Gastrocnemius medialis (tissue), 4 donors: ENCODE measurements around the gene ACP6. TPM values are rescaled to one million over a fixed set of nuclear protein-coding genes. Genes with fewer than 3 reads are reported as not detected.
"Not testable (repeated sequence)": the region's sequence is repeated elsewhere in the genome, so short reads cannot be mapped to it uniquely, and the experiment has no call there.

Source experiments
- ATAC-seq, 2 donors: fragments of 150-250 bp; one replicate each; pipeline ENCODE4 v1.9.1; 2016
- DNase-seq, 2 donors: peaks; one replicate each; pipeline ENCODE4 v3.0.0-alpha.2; 2019
- H3K27ac ChIP-seq, 4 donors: fragments of 200-600 bp; sonication (generic); 1 replicate in 1 of 4; 2 replicates in 3 of 4; pipeline ENCODE4 v1.5.1; 2016 to 2018; ENCODE audit warnings: mild to moderate bottlenecking in 2 of 4, moderate library complexity in 1 of 4
- H3K27me3 ChIP-seq, 3 donors: fragments of 200-600 bp; sonication (generic) in 2 of 3; 1 replicate in 1 of 3; 2 replicates in 2 of 3; pipeline versions ENCODE4 v1.5.1 to v1.6.0; 2016 to 2019; ENCODE audit warnings: mild to moderate bottlenecking in 1 of 3, moderate library complexity in 1 of 3
- H3K36me3 ChIP-seq, 2 donors: fragments of 200-600 bp; sonication (generic) in 1 of 2; one replicate each; pipeline ENCODE4 v1.5.1; 2017 to 2018
- H3K4me1 ChIP-seq, 2 donors: fragments of 200-600 bp; sonication (generic) in 1 of 2; one replicate each; pipeline ENCODE4 v1.5.1; 2016 to 2017; ENCODE audit warnings: mild to moderate bottlenecking in 2 of 2
- H3K4me3 ChIP-seq, 4 donors: fragments of 200-600 bp; sonication (generic) in 3 of 4; 1 replicate in 1 of 4; 2 replicates in 3 of 4; pipeline ENCODE4 v1.5.1; 2016 to 2019; ENCODE audit warnings: mild to moderate bottlenecking in 2 of 4
- H3K9me3 ChIP-seq, 3 donors: fragments of 200-600 bp; sonication (generic) in 2 of 3; 1 replicate in 1 of 3; 2 replicates in 2 of 3; pipeline ENCODE4 v1.5.1; 2016 to 2019
- POLR2A ChIP-seq, 2 donors: fragments of 450-650 bp; IDR thresholded peaks; one replicate each; pipeline ENCODE4 v1.6.1; 2017; ENCODE audit warnings: antibody characterized with exemption in 2 of 2, mild to moderate bottlenecking in 2 of 2, moderate library complexity in 2 of 2
- in situ Hi-C, 4 donors: fragments of 200-750 bp; cut with MboI; loops; one replicate each; pipeline versions ENCODE4 v1.15.0 to v1.8.0; 2017; ENCODE audit warnings: low sequenced_read_pairs in 4 of 4
- intact Hi-C: fragments of 100-400 bp; cut with DNase I; formaldehyde crosslinking; loops from one replicate; pipeline ENCODE4 v1.15.1; 2023; ENCODE audit warnings: low total_unique reads
- total RNA-seq, 4 donors: library from RNA; depleted of rRNA; stranded (reverse); fragments of >200 nt; gene quantifications; one replicate each; pipeline versions ENCODE4 v1.1.0 to v1.2.3, GENCODE V29; 2016
- TF ChIP-seq, protein P1 (sequence below), 5 experiments: fragments of 450-650 bp in 3 of 5; fragments of 200-600 bp in 2 of 5; sonication (generic) in 2 of 5; IDR thresholded peaks in 4 of 5; conservative IDR thresholded peaks in 1 of 5; 1 replicate in 4 of 5; 2 replicates in 1 of 5; pipeline ENCODE4 v1.5.1; 2016 to 2019; ENCODE audit warnings: antibody characterized with exemption in 5 of 5, mild to moderate bottlenecking in 3 of 5, moderate library complexity in 3 of 5

ACP6 gene
- total RNA-seq, 4 donors from 2014 or later: 3.9 to 11.4 (median 9.2) TPM

DNA sequence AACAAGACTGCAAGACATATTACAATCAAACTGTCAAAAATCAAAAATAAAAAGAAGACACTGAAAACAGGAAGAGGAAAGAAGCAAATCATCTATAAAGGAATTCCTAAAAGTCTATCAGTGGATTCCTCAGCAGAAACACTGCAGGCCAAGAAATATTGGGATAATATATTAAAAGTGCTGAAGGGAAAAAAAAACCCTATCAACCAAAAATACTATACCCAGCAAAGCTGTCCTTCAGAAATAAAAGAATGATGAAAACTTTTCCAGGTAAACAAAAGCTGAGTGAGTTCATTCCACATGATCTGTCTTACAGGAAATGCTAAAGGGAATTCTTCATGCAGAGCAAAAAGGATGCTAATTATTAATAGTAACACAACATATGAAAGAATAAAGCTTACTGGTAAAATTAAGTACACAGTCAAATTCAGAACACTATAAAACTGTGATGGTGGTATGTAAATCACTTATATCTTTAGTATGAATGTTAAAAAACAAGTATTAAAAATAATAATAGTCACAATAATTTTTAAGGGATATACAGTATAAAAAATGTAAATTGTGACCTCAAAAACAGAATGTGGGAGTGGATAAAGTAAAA is 12.9 kb upstream of the ACP6 start:
- intact Hi-C loops: no loop called here
- H3K4me3 ChIP-seq: no peak overlapping the region
- ATAC-seq: no peak
- in situ Hi-C loops: no loop called here
- H3K9me3 ChIP-seq: no peaks in the 10 kb centered on the region
- H3K27me3 ChIP-seq: no peaks in the 10 kb centered on the region
- no peak for DNase-seq
- no peak overlapping the region for H3K27ac ChIP-seq
- TF ChIP-seq POLR2A (IDR thresholded peaks at IDR 0.05): no peak
- TF ChIP-seq, protein P1, sequence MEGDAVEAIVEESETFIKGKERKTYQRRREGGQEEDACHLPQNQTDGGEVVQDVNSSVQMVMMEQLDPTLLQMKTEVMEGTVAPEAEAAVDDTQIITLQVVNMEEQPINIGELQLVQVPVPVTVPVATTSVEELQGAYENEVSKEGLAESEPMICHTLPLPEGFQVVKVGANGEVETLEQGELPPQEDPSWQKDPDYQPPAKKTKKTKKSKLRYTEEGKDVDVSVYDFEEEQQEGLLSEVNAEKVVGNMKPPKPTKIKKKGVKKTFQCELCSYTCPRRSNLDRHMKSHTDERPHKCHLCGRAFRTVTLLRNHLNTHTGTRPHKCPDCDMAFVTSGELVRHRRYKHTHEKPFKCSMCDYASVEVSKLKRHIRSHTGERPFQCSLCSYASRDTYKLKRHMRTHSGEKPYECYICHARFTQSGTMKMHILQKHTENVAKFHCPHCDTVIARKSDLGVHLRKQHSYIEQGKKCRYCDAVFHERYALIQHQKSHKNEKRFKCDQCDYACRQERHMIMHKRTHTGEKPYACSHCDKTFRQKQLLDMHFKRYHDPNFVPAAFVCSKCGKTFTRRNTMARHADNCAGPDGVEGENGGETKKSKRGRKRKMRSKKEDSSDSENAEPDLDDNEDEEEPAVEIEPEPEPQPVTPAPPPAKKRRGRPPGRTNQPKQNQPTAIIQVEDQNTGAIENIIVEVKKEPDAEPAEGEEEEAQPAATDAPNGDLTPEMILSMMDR (IDR thresholded peaks at IDR 0.05 in 4 of 5, conservative IDR thresholded peaks at IDR 0.05 in 1 of 5): no peak
- no peaks in the 10 kb centered on the region for H3K36me3 ChIP-seq
- no peaks in the 10 kb centered on the region for H3K4me1 ChIP-seq

DNA sequence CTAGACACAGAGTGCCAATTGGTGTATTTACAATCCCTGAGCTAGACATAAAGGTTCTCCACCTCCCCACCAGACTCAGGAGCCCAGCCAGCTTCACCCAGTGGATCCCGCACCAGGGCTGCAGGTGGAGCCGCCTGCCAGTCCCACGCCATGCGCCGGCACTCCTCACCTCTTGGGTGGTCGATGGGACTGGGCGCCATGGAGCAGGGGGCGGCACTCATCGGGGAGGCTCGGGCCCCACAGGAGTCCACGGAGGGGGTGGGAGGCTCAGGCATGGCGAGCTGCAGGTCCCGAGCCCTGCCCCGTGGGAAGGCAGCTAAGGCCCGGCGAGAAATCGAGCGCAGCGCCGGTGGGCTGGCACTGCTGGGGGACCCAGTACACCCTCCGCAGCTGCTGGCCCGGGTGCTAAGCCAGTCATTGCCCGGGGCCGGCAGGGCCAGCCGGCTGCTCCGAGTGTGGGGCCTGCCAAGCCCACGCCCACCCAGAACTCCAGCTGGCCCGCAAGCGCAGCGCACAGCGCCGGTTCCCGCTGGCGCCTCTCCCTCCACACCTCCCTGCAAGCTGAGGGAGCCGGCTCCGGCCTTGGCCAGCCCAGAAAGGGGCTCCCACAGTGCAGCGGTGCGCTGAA is 10.4 kb upstream of the ACP6 start:
- intact Hi-C loops, H3K4me1 ChIP-seq, H3K4me3 ChIP-seq, H3K27ac ChIP-seq, H3K36me3 ChIP-seq, in situ Hi-C loops, H3K27me3 ChIP-seq, ATAC-seq, DNase-seq, H3K9me3 ChIP-seq: not testable (repeated sequence)

DNA sequence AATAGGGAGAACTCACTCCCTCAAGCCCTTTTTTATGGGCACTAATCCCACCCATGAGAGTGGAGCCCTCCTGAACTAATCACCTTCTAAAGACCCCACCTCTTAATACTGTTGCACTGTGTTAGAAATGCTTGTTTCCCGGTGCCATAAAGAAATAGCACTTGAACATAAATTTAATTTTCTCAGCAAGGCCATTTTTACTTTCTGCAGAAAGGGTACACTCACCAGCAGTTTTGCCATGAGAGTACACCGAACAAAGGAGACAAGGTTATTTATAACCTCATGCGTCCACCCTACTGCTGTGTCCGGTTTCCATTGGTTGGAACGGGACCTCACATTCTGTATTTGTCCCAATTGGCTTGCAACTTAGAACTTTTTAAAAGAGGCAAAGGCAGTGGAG is 7.4 kb upstream of the ACP6 start:
- H3K4me1 ChIP-seq, H3K4me3 ChIP-seq, ATAC-seq, intact Hi-C loops, H3K36me3 ChIP-seq, in situ Hi-C loops, H3K27ac ChIP-seq, DNase-seq, H3K27me3 ChIP-seq, H3K9me3 ChIP-seq: not testable (repeated sequence)

DNA sequence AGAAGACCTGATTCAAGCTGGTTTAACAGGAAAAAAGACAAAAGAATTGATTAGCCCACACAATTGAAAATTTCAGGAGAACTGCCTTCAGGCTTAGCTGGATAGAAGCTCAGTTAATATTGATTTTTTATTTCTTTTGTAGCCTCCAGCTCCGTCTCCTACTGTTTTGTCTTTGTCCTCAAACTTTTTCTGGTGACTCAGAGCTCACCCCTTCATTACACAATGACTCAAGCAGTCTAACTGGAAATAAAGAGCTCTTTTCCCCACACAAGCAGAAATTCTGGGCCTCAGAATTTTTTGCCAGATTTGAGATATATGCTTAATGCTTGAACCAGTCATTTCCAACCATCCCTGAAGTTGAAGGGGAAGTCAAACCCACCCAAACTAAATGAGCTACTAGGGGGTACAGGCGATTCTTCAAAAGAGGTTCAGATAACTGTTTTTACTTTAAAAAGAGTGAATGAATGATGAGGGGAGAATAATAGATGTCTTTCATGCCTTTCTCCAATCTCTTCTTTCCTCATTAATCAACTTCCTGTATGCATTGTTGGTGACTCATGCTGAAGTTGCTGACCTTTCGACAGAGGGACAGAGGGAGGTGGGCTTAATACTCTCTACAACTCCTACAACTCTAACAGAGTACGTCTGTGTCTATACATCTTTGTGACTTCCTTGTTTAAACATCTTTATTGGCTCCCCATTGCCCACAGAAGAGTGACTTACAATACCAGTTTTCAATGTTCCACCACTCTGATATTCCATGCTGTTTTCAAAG is 6.2 kb upstream of the ACP6 start:
- Histone ChIP-seq H3K27me3 (no peaks in the 10 kb centered on the region), H3K4me3 (no peak overlapping the region), H3K27ac (no peak overlapping the region), H3K36me3 (no peaks in the 10 kb centered on the region), H3K9me3 (no peaks in the 10 kb centered on the region), H3K4me1 (no peaks in the 10 kb centered on the region)
- in situ Hi-C loops (no loop called here), intact Hi-C loops (no loop called here)
- DNase-seq: no peak
- TF ChIP-seq, protein P1 (IDR thresholded peaks at IDR 0.05 in 4 of 5, conservative IDR thresholded peaks at IDR 0.05 in 1 of 5): no peak
- no peak for TF ChIP-seq POLR2A (IDR thresholded peaks at IDR 0.05)
- no peak for ATAC-seq

DNA sequence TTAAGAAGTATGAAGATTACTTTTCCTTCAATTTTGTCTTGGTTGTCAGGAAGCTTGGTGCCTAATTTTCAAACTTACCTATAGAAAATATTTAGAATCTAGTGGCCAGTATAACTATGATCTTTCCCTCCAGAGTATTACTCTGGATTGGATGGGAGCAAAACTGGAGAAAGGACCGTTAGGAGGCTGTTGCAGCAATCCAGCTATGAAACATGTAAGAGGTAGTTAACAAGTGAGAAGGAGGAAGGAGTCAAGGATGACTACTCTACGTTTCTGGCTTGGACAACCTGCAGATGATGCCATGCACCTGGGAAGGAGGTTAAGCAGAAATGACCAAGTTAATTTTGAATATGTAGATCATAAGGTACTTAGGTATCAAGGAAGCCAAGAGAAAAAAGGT is 3.5 kb upstream of the ACP6 start:
- TF ChIP-seq, protein P1 (IDR thresholded peaks at IDR 0.05 in 4 of 5, conservative IDR thresholded peaks at IDR 0.05 in 1 of 5): no peak
- no peak for DNase-seq
- Histone ChIP-seq H3K9me3 (no peaks in the 10 kb centered on the region), H3K27ac (no peak overlapping the region), H3K36me3 (no peaks in the 10 kb centered on the region), H3K27me3 (no peaks in the 10 kb centered on the region), H3K4me1 (peaks cover 7 to 8% of the 10 kb centered on the region in 2 donors), H3K4me3 (no peak overlapping the region)
- ATAC-seq: no peak
- intact Hi-C loops: loop anchor here (5.0 kb wide), 1 partner anchor 77 kb away; no protein-coding TSS in a partner anchor
- in situ Hi-C loops: no loop called here
